HL-60/S4 (cell line): ENCODE measurements around the gene NIPAL3.

Experiments
- in situ Hi-C: fragments of 300-500 bp; cut with MboI; formaldehyde crosslinking; loops from 2 replicates; pipeline ENCODE4 v1.14.3; 2022; ENCODE audit warnings: low sequenced_read_pairs

Gene NIPAL3

GRCh38 chr1:24415334-24415909 lies at the start of gene NIPAL3:
Gene NIPAL3, plus strand, starts transcription at chr1:24415802. Its CDS starts 3,746 bp downstream, at chr1:24419548.
- in situ Hi-C loops = no loop called here

GRCh38 chr1:24366707-24367106 lies 48.9 kb upstream of the NIPAL3 start:
- in situ Hi-C loops = no loop called here

DNA sequence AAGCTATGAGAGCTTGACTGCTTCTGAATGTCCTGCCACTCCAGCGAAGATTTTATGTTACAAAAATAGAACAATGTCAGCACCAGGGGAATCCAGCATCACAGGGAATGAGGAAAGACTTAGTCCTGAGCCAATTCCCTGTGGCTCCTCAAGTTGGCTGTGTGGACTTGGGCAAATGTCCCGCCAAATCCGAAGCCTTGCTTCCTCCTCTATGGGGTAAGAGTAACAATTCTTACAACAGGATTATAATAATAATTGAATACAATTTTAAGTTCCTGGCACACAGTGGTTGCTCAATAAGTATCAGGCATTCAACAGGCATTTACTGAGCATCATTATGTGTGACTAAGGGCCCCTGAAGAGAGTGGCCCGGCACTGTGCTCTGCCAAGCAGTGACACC lies 46.4 kb upstream of the NIPAL3 start:
- in situ Hi-C loops = no loop called here

- in situ Hi-C loops = no loop called here
Observed at GRCh38 chr1:24369801-24370200, 45.8 kb upstream of the NIPAL3 start.

GRCh38 chr1:24373044-24373443 lies 42.6 kb upstream of the NIPAL3 start:
- in situ Hi-C loops = no loop called here

- in situ Hi-C loops = no loop called here
Observed at GRCh38 chr1:24373710-24374109, 41.9 kb upstream of the NIPAL3 start.

- in situ Hi-C loops = no loop called here
Observed at GRCh38 chr1:24374891-24375786, 40.5 kb upstream of the NIPAL3 start.

- in situ Hi-C loops = no loop called here
Observed at GRCh38 chr1:24379733-24380315, 35.8 kb upstream of the NIPAL3 start.

- in situ Hi-C loops = no loop called here
Observed at GRCh38 chr1:24380508-24380907, 35.1 kb upstream of the NIPAL3 start.

GRCh38 chr1:24381256-24381655 lies 34.3 kb upstream of the NIPAL3 start:
- in situ Hi-C loops = no loop called here

GRCh38 chr1:24382165-24382577 lies 33.4 kb upstream of the NIPAL3 start:
- in situ Hi-C loops = no loop called here

DNA sequence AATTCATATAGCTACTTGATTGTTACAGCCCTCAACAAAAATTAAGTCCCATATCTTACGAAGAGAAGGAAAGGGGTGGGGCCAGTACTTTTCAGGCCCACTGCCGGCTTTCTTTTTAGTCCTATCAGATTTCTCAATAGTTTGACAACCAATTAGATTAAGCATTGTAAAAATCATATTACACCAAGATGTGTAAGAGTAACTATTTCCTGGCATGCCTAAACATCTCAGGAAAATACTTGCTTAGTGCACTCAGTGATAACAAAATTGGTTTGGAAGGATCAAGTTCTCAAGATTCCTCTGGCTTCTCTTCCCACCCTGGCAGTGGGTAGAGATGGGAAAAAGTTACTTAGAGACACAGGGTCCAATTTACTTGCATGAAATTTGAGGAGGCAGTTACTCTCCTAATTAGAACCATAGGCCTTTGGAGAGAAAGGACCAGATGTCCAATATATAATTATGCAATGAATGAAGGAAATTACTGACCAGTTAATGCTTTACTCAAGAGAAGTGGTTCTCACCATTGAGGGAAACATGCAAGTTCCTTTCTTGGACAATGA lies 32.1 kb upstream of the NIPAL3 start:
- in situ Hi-C loops = no loop called here

DNA sequence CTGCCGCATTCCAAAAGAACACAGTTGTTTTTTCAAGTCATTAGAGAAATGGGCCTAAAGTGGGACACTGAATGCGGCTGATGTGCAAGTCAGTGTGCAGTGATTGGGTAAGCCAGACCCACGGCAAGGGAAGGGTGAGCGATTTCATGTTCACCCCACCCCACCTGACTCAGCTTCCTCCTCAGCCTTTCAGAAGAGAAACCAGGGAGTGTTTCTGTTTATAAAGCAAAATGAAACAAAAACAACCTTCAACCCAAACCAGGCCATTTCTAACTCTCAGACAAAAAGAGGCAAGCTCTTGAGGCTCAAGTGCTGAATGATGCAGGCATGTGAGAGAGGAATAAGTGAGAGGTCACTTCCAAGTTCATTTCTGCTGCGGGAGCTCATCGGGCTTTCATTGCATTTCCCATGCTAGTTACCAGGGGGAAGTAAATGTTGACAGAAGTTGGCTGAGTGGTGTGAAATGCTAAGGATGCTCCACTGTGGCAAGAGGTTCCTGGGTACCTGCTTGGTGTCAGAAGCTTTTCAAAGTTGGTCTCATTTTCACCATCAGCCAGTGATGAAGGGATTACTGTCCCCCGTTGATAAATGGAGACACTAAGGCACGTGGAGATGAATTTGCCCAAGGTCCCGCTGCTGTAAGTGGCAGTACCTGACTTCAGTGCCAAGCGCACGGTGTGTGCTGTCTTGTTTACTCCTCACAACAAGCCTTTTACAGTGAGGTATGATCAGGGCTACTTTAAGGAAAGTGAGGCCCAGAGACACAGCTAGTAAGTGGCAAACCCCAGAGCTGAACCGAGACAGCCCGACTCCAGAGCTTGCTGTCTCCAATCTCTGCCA lies 31.1 kb upstream of the NIPAL3 start:
- in situ Hi-C loops = no loop called here

GRCh38 chr1:24385160-24385940 lies 30.3 kb upstream of the NIPAL3 start:
- in situ Hi-C loops = no loop called here

- in situ Hi-C loops = no loop called here
Observed at GRCh38 chr1:24386241-24386640, 29.4 kb upstream of the NIPAL3 start.

DNA sequence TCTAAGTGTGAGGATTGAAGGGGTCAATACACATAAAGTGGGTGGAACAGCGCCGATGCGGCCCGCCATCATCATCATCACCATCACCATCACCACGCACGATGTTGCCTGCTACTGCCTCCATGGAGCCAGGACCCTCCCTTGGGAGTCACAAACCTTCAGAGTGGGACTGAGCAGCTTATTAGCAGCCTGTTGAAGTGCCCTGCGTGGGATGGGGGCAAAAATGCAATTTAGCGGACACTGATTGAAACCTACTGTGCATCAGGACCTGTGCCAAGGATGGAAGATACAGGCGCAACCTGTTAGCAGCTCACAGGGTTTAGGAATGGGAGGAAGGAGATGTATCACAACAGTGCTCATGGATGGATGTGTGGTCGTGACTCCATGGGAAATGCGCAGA lies 28.7 kb upstream of the NIPAL3 start:
- in situ Hi-C loops = no loop called here

GRCh38 chr1:24387636-24388175 lies 27.9 kb upstream of the NIPAL3 start:
- in situ Hi-C loops = no loop called here

GRCh38 chr1:24388331-24388885 lies 27.2 kb upstream of the NIPAL3 start:
- in situ Hi-C loops = no loop called here

DNA sequence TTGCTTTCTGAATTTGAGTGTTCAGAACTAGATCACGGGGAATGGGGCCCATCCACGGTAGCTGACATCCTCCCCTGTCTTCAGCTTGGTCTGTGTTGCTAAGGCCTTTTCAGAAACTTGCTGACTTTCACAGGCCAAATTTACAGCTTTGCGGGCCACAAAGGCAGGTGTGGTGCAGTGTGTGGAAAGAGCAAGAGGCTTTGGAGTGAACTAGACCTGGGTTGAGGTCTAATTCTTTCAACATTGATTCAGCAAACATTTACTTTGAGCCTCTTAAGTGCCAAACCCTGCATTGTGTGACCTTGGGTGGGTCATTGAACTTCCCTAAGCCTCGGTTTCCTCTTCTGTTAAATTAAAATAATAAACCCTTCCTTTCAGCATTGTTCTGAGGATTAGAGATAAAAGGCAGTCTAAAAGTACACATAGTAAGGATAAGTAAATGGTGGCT lies 26.3 kb upstream of the NIPAL3 start:
- in situ Hi-C loops = no loop called here
